ENCODE data around the gene SKP2.

The SKP2 gene

DNA sequence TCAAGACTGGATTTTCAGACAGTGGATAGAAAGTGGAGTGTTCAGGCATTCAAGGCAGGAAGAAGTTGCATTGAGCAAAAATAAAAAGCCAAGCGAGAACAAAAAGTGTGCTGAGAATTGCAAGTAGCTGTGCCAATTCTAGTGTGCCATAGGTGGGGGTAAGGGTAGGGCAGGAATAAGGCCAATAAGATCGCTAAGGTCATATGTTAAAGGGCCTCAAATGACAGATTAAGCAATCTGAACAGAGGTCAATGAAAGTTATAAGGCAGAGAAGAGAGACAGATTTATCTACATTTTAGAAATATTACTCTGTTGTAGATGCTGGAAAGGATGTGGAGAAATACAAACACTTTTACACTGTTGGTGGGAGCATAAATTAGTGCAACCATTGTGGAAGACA lies 53.4 kb downstream of the SKP2 start:
- no peak for DNase-seq

DNA sequence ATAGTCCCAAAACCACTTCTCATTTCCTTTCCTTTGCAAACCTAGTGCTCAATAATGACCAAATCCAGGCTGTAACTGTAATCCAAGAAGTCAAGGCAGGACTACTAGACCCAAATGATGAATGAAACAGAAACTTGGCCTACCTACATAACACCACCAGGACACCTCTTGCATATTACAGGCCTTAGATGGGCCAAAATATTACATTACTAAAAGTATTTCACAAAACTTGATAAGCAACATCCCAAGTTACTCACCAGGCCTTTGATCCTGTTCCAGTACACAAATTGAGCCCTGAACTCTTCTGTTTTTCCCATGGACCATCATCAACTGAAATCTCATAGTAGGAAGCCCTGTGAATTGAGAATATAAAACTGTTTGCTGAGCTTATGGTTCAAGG lies 55.0 kb downstream of the SKP2 start:
- DNase-seq, result no peak

DNA sequence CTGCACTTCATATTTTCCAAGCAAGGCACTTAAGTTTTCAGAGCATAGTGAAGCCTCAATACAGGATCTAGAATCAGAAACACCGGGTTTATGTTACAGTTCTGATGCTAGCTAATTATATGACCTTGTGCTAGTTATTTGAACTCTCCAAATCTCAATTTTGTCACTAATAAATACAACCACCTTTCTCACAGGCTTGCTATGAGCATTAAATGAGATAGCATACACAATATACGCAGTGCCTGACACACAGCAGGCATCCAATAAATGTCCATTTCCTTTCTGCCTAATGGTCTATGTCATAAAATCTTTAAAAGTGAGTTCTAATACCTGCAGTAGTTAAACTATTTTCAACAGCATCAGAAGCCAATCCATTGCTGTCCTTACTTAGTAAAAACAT lies 56.9 kb downstream of the SKP2 start:
- DNase-seq, result no peak

DNA sequence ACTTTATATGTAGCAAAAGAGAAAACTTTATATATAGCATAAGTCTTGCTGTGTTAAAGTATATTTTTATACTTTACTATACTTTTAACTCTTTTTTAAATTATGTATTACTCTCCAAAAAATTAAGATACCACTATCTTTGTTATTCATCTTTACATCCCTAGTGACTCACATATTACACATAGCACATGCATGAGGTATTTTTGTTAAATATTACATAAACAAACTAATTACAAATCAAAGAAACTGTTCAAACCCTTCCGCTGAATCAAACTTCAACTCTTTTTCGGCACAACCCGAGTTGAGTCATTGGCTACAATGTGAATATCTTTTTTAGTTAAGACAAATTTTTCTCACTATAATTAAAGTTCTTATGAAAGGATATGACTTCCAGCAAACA lies 57.8 kb downstream of the SKP2 start:
- no peak for DNase-seq

- DNase-seq, result no peak
Observed at GRCh38 chr5:36214436-36214835, 62.5 kb downstream of the SKP2 start.

DNA sequence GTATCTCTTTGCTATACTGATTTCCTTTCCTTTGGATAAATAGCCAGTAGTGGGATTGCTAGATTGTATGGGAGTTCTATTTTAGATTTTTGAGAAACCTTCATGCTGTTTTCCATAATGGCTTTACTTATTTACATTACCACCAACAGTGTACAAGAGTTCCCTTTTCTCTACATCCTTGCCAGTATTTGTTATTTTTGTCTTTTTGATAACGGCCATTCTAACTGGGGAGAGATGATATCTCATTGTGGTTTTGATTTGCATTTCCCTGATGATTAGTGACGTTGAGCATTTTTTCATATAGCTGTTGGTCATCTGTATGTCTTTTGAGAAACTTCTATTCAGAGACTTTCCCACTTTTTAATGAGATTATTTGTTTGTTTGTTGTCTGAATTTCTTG lies 64.0 kb downstream of the SKP2 start:
- no peak for DNase-seq

DNA sequence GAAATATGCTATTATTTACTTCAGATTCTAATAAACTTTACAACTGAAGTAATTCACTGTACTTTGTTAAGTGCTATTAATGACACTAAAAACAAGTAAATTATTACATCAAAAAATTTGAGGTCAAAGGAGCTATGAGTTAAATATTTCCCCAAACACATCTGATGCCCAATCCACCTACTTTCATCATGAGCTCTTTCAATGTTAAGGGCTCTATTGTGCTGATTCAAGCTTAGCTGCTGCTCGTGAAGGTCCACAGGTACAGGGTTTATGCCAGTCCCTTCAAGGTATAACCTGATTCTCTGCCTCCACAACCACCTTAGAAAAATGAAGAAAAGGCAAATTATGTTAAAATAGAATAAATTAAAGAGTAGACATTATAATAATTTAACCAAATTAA lies 65.7 kb downstream of the SKP2 start:
- no peak for DNase-seq

DNA sequence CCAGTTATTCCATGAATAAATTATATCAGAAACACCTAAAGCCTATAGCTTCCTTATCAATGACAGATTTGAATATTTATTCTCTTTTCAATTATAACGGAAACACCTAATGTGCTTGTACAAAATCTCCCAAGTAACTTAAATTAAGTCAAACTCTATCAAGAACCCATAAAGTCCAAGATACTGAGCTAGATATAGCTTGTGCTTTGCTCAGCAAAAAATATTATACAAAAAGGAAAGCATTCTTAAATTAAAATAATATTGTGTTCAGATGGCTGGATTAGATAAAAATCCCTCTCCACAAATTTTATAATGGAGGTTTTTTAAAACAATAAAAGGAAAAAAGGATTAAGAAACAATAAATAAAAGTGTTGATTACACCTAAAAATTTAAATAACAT lies 66.1 kb downstream of the SKP2 start:
- DNase-seq, result no peak

DNA sequence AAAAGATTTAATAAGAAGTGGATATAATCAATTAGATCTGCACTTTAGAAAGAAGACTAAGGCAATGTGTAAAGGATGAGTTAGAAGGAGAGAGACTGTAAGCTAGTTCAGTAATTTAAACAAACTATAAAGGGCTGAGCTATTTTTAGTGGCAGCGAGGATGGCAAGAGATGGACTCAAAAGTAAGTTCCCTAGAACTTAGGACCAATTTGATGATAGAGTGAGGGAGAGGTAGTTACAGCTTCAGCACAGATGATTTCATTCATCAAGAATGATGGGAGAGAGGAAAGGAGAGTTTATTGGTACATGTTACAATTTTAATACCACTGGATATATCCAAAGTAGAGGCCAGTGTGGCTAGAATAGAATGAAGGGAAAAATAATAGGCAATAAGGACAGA lies 70.7 kb downstream of the SKP2 start:
- DNase-seq, result no peak

- no peak for DNase-seq
Observed at GRCh38 chr5:36227046-36227445, 75.1 kb downstream of the SKP2 start.

- DNase-seq, result no peak
Observed at GRCh38 chr5:36228505-36228904, 76.6 kb downstream of the SKP2 start.

DNA sequence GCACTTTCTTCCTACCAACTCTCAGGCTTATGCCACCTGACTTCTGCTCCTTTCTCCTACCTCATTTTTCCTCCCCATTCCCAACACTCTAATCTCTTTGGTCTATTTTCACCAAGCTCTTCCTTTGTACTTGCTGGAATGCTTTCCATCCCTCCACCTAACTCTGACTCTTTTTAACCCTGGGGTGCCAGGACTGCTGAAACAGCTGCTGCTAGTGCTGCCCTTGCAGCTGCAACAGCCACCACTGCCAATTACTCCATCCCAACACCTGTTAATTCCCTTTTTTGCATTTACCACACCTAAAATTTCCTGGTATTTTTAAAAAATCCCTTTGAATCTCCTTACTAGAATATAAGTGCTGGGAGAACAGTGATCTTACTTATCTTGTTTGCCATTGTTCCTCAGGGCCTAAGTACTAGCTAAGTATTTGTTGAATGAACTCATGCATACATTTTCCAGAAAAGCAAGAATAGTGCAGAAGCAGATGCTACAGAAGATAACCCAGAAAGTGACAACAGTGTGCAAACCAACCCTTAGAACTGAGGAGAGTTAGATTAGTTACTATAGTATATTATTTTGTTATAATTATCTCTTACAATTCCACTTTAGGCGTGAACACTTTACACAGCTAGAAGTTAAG lies 78.4 kb downstream of the SKP2 start:
- DNase-seq, result no peak

DNA sequence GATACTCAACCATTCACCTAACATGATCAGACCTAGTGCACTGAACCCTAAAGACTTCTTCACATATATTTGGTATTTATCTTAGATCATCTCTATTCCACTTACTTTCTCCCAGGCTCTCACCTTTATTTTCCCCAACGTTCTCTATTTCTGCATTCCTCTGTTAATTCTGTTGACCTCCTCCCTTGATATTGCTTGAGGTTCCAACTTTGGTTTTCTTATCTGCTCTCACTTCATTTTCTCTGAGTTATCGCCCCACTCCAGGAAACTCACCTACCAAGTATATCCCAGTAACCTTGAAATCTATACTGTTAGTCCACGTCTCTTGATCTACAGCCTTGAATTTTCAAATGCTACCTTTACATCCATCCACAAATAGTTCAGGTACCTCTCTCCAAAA lies 80.6 kb downstream of the SKP2 start:
- DNase-seq, result no peak
